Fibroblast of skin of back (primary cell): ENCODE results near the gene CFAP43.
"Not testable (repeated sequence)": the region's sequence is repeated elsewhere in the genome, so short reads cannot be mapped to it uniquely, and the experiment has no call there.

Source experiments
- DNase-seq: peaks from one replicate; pipeline ENCODE4 v3.0.0-alpha.2; 2013

Gene CFAP43

DNA sequence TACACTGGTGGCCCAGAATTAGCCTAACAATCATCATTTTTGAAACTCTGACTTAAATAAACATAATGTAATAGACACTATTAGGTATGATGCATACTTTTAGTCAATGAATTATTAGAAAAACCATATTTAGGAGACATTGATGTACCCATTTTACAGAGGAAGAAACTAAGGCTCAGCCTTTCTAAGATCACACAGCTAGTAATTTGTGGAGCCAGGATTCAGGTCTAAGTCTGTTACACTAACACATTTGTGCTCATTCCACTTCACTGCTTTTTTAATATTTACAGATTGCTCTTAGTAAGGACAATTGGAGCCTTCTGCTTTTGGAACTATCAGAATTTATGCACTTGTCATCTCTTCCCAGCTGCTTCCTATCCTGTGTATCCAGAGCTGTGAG lies 8.9 kb downstream of the CFAP43 start:
- no peak for DNase-seq

DNA sequence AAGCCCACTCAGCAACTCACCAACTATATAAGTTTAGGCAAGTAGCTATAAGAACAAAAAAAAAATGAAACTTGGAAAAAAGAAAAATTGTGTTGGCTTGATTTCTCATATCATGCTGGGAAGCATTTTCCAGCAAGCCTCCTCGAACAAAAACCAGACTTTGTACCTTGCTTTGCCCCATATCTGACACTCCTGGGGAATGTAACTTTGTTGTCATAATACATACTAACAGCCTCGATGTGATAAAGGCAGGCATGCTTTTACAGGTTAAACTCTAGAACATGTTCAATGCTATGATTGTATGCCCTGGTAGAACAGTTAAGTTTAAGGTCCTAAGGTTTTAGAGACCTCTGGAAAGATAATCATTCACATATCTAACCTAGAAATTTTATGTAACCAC lies 11.6 kb downstream of the CFAP43 start:
- no peak for DNase-seq

DNA sequence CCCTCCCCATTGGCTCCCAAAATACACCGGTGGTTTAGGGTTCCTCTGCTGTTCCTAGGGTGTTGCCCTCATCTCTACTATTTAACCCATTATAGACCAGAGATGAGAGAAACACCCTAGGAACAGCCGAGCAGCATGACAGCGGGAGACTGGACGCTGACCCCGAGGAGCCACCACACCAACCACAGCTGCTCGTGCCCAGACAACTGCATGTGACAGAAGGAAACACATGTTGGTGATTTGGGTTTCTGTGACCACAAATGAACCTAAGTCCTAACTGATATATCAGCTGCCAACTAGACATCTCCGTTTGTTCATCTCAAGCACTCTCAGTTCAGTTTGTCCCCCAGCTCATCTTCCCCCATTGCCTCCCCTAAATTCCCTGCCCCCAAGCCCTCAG lies 13.4 kb downstream of the CFAP43 start:
- no peak for DNase-seq

DNA sequence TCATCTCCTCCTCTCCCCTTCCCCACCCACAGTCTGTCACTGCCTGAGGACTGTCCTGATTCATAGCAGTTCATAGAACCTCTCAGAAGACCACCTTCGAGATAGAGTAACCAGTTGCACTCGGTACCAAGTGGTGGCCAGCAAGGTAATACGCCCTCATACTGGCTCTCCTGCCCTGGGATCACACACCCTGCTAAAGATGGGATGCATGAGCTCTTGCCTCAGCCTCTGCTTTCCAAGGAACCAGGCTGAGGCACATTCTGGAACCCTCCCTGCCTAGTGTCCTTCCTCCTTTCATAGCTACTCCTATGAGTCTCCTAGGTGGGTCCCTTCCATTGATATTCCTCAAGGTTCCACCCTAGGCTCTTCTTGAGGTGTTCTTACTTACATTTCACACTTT lies 15.5 kb downstream of the CFAP43 start:
- no peak for DNase-seq

DNA sequence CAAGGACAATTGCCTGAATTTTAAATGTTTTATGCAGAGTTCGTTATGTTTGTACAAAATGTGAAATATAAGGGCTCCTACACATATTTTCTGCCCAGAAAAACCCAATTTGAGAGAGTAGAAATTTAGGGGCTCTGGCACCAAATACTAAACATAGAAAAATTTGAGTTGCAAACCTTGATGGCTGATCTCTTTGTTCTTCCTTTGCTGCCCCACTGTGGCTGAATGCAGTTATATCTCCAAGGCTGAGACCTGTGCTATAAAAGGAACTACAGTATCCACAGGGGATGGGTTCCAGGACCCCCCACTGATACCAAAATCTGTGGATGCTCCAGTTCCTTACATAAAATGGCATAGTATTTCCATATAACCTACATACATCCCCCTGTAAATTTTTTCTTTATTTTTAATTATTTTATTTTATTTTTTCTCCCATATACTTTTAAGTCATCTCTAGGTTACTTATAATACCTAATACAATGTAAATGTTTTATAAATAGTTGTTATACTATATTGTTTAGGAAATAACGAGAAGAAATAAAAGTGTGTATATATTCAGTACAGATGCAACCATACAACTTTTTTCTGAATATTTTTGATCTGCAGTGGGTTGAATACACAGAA lies 22.5 kb downstream of the CFAP43 start:
- peak; percentile 48 for DNase-seq

DNA sequence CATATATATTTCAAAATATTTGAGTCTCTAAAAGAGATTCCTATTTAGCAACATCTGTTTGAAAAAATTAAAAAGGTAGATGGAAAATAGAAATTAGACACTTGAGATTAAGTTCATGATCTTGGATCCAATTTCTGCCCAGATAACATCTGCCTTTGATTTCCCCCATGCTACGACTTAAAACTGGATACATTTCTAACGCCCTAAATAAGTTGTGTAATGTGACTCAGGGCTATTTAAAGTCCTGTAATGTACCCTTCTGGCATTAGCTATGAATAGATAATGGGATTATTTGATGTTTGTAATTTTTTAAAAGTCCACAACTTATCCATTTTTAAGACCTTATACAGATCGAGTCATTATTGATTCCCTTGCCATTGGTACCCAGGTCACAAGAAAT lies 23.4 kb downstream of the CFAP43 start:
- DNase-seq = no peak

DNA sequence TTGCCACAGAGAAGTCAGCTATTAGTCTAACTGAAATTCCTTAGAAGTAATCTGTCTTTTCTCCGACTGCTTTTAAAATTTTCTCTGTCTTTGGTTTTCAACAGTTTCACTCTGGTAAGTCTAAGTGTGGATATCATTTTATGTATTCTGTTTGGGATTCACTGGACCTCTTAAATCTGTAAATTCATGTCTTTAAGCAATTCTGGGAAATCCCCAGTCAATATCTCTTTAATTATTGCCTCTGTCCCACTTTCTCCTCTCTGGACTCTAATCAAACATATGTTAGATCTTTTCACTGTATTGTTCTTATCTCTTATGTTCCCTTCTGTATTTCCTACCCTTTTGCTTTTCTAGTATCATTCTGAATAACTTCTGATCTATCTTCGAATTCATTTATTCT lies 29.9 kb downstream of the CFAP43 start:
- no peak for DNase-seq

DNA sequence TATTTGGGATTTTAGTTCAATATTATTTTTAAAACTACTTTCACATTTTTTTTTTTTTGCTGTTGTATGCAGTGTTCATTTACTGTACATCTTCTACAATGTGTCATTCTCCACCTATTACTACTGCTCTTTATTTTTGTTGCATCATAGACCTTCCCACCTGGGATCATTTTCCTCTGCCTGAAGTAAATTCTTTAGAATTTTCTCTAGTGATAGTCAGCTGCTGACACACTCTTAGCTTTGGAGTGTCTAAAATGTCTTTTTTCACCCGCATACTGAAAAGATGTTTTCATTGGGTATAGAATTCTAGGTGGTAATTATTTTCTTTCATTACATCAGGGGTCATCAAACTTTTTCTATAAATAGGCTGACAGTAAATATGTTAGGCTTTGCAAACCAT lies 30.5 kb downstream of the CFAP43 start:
- DNase-seq = no peak

DNA sequence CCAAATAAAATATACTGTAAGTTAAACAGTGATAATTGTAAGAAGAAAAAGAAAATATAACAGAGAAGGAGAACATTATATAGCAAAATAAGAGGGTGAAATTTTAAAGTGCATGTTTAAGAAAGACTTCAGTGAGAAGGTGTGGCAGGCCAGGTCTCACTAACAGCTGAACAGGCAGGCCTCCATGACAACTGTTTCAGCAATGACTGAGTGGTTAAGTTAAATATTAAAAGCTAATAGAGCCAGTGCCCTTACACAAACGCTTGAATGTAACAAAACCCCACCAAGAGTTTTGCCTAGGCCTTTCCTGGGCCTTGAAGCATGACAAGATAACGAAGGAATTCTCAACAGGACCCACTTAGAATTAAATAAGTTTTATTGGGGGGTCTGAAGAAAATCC lies 32.6 kb downstream of the CFAP43 start:
- no peak for DNase-seq

DNA sequence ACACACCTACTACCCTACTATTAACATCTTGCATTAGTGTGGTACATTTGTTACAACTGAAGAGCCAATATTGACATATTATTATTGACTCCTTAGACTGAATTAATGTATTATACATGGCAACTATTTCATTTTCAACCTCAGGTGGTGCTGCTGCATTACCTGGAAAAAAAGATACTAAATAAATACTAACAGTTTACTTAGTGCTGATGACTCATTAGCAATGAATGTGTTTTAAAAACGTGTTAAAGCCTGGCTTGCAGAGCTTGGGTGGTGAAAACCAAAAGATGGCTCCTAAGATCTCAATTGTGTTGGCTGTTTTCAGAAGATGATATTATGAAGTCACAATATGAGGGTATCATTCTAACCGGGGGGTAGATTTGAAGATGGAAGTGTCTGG lies 34.8 kb downstream of the CFAP43 start:
- no peak for DNase-seq

DNA sequence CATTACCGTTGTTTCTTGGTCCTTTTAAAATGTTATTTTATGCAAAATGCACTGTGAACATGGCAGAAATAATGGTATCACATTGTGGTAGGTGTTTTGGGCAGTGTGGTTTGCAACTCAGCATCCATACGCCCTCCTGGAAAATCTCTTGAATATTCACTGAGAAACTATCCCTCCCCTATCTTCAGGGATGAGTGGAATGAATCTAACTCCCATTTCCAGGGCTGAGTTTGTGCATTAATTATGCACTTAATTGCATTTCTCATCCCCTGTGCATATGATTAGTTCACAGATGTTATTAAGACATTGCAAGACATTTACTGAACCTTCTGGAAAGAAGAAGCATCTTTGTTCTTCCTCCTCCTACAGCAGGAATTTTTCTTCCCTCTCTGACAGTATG lies 36.5 kb downstream of the CFAP43 start:
- no peak for DNase-seq

DNA sequence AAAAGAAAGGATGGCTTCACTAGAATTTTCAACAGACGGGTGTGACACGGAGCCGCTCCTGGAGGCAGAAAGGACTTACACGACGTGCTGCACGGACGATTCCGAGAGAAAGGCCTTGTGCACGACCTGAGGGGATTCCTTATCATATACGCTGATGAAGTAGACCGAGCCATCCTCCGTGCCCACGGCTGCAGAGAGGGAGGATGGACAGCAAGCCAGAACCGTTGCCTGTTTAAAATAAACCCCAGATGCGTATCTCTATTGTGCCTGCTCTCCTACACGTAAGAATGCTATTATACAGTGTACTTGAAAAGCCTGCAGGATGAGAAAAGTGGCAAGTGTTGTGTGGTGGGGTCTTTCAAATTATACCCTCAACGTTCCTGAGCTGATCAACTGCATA lies 38.4 kb downstream of the CFAP43 start:
- no peak for DNase-seq

DNA sequence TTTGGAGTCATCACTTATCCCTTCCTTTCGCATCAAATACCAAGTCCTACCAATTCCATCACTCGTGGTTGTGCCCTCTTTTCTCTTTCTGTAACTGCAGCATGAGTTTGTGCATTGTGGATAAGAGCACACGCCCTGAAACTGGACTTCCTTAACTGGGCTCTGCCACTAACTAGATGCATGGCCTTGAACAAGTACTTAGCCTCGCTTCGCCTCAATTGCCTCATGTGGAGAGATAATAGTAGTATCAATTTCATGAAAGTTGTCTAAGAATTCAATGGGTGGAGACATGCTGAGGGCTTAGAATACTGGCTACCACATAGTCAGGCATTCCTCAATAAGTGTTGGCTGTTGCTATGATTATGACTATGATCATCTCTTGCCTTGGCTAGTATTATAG lies 41.5 kb downstream of the CFAP43 start:
- no peak for DNase-seq

DNA sequence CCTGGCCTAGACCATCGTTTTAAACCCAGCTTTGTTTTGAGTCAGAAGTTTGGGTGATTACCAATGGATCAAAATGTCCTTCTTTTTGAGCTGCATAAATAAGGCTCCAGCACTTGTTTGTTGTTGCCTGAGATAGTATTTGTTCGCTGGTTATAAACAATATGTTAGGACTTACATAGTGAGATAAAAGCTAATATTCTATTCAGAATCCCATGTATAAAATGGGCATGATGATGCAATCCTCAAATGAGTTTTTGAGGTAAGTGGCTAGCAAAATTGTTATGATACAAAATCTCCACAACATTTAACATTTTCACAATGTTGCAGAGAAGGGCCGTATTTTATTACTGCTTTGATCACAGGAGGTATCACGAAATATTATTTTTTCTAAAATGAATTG lies 48.5 kb downstream of the CFAP43 start:
- DNase-seq = no peak

DNA sequence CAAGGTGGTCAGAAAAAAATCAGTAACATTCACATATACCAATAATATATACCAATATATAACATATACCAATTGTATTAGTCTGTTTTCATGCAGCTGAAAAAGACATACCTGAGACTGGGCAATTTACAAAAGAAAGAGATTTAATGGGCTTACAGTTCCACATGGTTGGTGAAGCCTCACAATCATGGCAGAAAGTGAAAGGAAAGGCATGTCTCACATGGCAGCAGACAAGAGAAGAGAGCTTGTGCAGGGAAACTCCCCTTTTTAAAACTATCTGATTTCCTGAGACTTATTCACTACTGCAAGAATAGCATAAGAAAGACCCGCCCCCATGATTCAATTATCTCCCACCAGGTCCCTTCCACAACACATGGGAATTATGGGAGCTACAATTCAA lies 58.0 kb downstream of the CFAP43 start:
- not testable (repeated sequence) for DNase-seq

DNA sequence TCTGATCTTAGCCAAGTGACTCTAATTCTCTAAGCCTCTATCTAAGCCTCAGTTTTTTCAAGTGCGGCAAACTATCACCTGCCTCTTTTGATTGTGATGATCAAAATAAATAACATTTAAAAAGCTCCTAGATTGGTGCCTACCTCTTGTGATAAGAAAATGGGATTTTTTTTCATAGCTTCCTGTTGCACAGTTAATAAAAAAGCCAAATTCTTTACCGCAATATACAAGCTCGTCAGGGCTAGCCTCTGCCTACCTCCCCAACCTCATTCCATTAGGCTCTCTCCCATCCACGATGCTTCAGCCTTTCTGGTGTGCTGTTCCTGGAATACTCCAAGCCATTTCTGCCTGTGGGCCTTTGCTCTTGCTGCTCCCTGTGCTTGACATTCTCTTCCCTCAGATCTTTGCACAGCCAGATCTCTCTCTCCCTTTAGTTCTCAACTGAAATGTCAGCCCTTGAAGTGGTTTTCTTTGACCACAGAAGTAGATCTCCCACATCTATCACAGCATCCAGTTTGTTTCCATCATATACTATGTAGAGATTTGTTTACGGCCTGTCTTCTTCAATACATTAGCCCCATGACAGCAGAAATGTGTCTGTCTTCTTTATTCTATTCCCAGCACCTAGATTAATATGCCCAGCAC lies 61.4 kb downstream of the CFAP43 start:
- DNase-seq = no peak

DNA sequence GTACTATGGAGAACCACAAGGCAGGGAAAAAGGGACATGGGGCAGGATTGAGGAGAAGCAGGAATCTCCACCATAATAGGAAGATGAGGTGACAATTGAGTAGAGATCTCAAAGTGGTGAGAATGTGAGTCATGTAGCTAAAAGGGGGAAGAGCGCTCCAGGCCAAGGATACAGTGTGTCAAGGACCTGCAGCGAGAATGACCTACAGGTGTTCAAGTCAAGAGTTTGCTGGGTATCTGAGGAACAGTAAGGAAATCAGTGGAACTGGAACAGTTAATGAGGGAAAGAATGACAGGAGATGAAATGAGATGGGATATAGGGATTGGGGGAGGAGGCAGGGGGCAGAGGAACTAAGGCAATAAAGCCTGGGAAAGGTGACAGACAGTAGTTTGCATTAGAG lies 76.6 kb downstream of the CFAP43 start:
- DNase-seq = no peak

DNA sequence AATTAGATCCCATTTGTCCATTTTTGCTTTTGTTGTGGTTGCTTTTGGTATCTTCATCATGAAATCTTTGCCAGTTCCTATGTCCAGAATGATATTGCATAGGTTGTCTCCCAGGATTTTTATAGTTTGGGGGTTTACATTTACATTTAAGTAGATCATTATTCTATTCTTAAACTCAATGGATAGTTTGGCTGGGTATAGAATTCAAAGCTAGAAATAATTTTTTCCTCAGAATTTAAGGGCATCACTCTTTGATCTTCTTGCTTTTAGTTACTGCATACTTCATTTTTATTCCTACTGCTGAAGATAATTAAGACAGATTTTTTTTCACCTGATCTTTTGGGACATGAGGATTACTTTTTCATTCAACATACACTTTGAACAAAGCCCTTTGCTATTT lies 80.4 kb downstream of the CFAP43 start:
- no peak for DNase-seq

DNA sequence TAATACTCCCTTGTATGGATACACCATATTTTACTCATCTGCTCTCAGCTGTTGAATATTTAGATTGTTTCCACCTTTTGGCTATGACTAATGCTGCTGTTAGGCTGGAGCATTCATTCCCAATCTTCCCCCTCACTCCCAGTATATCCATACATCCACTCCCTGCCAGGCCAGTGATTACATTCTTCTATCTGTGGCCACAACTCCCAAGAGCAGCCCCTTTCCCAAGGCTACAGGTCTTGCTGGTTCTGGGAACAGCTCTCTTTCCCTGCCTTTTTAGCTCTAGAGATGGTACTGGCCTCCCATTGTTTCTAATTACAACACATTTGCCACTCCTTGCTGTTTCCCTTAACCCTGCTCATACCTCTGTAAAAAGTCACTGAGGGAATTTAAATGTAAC lies 82.0 kb downstream of the CFAP43 start:
- DNase-seq = peak; percentile 17

DNA sequence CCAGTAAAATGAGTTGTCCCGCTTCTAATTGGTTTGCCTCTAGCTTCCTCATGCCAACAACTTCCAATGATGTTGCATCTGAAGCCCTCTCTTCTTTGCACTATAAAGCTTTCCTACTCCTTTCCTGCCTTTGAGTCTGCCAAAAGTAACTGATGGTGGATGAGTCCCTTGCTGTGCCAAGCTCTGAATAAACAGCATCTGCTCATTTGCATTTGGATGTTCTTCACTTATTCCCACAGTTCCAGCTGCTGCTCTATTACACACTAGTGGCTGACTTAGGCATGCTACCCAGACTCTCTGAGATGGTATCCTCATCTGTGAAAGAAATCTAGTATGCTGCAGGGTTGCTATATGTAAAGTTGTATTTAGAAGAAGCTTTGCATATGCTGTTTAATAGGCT lies 85.3 kb downstream of the CFAP43 start:
- no peak for DNase-seq

DNA sequence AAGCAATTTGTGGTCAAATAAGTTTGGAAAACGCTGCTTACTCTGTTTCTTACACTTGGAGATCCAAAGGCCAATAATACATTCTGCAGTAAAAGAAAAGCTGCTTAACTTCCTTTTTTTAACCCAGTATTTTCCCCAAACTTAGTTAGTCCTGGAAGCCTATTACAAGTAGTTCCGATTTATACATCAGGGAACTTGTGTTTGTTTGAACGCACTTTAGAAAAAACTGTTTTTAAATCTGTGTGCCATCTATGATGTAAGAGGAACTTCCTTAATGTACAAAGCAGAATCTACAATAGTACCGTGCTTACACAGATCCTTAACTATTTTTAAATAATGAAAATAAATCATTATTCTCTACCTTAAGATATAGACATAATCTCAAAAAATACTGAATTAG lies 87.2 kb downstream of the CFAP43 start:
- DNase-seq = no peak

DNA sequence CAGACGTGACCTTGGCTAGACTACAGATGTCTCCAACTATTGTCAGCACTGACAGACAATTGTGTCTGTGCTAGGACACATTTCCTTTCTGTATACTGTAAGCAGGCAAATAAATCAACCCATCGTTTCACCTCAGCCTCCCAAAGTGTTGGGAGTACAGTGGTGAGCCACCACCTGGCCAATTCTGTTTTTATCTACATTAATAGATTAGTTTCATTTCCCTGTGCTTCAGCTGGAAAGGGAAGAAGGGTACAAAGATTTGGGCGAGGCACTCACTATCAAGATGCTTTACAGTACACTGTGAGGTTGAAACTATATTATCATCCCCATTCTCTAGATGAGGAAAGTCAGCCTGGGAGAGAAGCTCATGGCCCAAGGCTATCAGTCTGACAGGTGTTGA lies 88.3 kb downstream of the CFAP43 start:
- DNase-seq = no peak

DNA sequence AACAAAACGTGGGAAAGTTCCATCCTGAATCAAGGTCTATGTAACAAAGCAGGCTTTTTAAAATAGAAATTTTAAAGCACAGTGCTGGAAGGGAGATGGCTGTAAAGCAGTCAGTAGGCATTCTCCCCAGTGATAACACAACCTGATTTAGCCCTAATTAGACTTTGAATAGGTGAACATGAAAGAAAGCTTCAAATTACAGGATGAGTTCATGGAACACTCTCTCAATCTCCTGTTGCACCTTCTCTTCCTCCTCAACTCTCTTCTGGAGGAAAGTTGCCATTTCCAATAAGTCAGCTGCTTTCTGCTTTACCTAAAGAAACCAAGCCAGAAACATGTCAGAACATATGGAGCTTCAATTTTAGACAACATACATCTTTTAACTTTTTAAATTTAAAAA lies 90.1 kb downstream of the CFAP43 start:
- no peak for DNase-seq

DNA sequence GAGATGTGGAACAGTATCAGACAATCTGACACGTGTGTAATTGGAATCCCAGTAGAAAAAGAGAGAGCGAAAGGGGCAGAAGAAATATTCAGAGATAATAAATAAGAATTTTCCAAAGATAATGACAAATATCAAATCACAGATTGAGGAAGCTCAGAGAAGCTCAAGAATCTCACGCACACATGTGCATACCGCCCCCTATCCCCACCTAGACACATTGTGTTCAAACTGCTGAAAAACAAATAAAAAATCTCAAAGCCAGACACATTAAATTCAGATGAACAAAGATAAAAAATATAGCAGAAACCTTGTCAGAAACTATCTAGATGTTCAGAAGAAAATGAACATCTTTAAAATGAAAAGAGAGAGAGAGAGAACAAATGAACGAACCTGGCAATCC lies 92.9 kb downstream of the CFAP43 start:
- DNase-seq = no peak

DNA sequence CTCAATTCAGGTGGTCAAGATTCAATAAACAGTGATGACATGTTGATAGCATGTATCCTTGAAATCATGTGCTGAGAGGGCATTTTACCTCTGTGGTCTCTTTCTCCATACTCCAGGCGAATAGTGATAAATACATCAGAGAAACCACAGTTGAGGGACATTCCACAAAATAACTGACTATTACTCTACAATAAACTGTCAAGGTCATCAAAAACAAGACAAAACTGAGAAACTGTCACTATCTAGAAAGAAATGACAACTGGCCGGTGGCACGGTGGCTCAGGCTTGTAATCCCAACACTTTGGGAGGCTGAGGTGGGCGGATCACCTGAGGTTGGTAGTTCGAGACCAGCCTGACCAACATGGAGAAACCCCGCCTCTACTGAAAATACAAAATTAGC lies 94.0 kb downstream of the CFAP43 start:
- DNase-seq = no peak
